Stimulated activated CD8-positive, alpha-beta memory T cell treated with anti-CD3 and anti-CD28 coated beads, Interleukin-7, amount 100 ng/mL, for 24 hours (primary cell): Measurements from ENCODE around the gene UXS1.

Source experiments
- DNase-seq: peaks from one replicate; pipeline ENCODE4 v3.0.0-alpha.2; 2020; ENCODE audit warnings: low read depth

Gene UXS1

DNA sequence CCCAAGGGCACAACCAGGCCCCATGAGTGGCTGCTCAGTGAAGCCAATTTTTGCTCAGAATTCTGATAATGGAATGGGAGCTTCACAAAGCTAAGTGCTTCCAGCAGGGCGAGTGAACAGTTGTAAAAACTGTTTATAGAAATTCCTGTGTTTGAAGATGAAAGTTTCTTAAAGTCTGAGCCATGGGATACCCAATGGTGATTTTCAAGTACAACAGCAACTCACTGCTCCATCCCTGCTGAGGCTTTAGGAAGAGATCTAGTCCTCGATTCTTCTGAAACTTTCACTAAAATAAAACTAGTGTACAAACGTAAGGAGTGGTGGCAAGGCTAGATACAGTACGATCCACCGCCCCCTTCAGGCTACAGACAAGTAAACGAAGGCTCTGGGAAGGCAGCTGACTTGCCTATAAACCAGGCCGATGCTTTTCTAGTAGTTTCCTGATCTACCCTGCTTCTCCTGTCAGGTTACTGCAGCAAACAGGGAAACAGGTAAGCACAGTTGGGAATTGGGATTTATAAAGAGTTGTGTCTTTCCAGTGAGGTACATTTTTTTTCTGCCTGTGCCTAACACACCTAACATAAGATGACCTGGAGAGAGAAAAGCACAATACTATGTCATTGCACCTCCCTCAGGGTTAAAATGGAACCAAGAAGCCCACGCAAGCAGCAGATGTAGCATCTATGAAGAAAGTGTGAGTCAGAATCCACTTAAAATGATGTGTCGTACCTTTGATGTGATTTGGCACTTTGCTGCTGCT is 108.7 kb downstream of the UXS1 start:
- no peak for DNase-seq

DNA sequence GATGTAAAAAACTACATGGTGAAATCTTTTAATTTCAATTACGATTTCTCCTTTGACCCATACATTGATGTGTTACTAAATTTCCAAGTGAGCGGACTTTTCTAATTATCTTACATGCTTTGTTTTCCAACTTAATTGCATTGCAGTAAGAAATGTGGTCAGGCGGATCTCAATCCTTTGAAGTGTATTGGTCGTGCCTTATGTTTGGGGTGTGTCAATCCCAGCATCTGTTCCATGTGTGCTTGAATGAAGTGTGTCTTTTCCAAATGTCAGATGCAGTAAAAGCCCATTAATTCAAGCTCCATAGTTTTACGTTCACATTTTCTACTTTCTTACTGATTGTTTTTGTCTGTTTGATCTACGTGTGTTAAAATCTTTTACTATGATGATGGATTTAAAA is 113.1 kb downstream of the UXS1 start:
- DNase-seq: no peak

DNA sequence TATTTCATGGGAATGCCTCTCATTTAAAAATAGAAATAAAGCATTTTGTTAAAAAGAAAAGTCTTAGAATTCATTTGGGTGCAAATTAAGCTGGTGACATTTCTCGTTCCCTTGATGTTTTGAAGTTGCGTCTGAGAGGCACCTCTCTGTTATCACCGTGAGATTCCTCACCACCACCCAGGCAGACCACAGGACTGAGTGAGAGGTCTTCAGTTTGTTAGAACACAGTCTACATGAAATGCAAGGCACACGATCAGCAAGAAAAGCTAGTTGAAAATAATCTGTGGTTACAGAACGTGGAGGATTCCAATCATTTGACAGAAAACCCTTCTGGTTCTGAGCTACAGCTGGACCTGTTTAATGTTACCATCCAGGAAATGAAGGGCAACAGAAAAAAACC is 116.0 kb downstream of the UXS1 start:
- DNase-seq: no peak

DNA sequence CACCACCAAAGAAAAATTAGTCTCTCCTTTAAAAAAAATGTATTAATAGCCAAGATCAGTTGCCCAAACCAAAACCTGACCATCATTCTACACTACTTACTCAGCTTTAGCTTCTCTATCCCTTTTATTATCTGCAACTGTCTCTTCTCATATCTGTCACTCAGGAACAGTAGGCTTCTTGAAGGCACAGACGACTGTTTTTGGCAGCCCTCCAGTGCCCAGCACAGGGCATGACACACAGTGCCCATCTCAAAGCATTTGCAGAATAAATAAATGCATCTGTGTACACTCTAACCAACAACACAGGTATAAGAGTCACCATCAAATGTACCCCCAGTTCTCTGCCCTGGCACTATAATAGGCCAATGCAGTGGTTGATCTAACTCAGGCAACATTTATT is 117.2 kb downstream of the UXS1 start:
- DNase-seq: no peak

DNA sequence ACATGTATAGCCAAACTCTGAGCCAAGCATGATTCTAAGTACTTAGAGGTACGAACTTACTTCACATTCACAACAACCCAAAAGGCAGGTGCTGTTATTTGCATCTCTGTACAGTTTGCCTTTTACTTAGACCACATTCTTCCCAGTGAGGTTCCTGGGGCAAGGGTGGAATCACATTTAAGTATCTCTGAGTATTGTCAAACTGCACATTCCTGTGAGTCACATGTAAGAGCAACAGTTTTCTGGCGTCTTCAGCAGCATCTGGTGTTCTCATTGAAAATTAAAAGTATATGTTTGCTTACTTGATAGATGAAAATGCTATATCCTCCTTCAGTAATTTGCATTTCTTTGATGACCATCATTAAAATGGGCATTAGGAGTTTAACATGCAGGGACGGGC is 119.1 kb downstream of the UXS1 start:
- no peak for DNase-seq

DNA sequence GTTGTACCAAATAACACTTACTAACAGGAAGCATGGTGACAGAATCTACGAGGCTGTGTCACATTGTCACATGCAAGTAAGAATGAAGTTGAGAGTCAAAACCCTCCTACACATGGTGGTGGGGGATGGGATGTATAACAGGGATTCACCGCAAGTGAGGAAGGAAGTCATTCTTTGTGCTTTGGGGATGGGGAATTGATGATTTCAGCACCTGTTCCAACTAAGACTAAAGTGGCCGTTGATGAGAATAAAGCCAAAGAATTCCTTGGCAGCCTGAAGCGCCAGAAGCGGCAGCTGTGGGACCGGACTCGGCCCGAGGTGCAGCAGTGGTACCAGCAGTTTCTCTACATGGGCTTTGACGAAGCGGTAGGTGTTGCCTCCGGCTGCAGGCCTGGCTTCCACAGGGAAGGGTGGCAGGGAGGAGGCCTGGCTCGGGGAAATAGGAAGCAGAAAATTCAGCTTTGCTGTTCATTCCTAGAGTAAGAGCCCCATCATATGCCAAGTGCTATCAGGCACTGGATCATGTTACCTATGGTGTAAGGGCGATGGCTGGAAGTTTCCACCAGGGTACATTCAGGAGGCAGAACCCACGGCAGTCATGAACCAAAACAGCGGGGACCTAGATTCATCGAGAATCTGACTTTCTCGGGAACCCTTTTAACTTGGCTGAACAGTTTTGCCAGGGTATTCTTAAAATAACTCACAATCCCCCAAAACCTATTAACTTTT is 120.3 kb downstream of the UXS1 start:
- DNase-seq: no peak

DNA sequence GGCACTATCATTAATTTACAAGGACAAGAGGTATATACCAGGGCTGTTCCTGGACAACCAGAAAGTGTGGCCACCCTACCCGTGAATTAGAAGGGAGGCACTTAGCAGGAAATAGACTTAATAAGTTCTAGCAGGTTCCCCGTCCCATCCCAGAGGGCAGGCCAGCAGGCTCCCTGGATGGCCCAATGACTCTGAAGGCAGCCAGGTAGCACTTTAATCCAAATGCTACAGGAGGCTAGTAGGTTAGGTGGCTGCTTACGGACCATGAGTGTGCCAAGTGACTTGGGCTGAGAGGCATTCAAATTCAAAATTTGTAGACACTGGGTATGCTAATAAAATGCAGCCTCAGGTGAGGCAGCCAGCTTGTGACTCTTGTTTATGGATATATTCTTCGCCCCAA is 123.9 kb downstream of the UXS1 start:
- DNase-seq: no peak

DNA sequence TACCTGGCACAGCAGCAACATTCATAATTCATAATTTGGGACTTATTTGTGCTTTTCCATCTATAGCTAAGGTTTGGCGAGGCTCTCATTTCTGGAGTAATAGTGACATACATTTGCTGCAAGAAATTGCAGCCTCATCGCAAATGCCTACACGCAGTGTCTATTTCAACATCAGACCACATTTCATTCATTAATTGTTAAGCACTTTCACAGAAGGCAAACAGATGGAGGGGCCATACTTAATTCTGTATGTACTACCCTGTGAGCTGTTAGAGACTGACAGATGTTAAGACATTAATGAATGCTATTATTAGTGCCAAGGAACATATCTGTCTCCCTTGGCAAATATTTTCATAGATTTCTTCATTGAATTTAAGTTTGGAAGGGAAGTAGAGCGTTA is 125.7 kb downstream of the UXS1 start:
- no peak for DNase-seq

DNA sequence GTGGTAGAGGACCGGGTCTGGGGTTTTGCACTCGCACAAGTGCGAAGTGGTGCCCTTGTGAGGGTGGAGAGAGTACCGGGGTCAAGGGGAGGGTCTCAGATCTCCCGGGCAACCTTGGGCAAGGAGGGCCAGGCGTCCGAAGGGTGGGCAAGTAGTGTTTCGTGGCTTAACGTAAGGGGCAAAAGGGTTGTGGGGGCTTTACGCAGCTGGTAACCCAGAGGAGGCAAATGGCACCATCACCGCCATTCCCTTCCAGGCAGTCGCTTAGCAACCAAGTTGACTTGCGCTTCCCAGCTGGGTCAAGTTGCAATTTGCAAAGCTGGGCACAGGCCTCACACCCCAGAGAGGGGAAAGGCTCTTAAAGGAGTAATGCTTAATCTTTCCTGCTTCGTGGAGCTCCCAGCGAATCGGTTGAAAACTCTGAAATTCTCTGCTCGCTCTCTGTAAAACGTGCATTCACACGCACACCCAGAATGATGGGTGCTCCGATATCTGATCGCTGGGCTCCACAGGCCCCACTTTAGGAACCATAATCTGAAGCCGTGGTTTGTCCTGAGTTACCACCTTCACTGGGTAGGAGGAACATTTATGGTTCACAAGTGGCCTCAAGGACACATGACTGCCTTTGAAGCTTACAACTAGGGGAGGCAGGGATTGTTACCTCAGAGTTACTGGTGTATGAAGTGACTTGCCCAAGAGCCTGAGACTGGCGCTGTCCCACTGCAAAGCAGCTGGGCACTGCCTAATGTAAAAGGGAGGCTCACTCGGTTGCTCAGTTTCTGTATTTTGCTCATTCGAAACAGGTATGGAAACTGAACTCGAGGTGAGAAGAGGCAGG is 127.9 kb downstream of the UXS1 start:
- no peak for DNase-seq

DNA sequence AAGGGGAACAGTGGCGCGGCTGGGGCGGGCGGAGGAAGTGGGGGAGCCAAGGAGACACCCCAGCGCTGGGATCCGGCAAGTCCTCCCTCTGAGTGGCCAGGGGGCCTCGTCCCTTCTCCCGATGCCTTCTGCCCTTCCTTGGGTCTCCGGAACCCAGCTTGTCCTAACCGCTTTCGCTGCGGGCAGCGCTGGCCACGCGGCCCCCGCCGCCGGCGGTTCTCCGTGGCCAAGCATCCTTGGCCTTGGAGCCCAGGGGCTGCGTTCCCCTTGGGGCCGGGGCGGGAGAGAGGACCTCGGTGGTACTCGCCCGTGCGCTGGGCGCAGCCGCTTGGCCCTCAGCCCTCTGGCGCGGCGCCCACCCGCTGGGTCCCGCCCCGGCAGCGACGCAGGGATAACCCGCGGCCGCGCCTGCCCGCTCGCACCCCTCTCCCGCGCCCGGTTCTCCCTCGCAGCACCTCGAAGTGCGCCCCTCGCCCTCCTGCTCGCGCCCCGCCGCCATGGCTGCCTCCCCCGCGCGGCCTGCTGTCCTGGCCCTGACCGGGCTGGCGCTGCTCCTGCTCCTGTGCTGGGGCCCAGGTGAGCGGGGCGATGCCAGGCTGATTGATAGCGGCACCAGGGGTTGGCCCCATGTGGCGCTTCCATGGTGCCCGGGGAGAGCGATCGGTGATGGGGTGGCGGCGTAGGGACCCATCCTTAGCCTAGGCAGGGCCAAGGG is 128.7 kb downstream of the UXS1 start:
- DNase-seq: no peak

DNA sequence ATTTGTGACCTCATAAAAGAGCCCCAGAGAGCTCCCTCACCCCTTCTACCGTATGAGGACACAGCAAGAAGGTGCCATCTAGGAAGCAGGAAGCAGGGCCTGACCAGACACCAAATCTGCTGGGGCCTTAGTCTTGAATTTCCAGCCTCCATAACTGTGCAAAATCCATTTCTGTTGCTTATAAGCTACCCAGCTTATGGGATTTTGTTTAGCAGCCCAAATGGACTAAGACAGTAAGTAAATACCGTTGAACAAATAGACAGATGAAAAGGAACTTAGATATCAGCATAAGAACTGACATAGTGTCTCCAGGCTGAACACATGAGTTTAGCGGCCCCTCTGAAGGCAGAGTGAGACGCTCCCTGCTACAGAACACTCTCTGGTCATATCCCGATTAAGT is 130.9 kb downstream of the UXS1 start:
- no peak for DNase-seq

DNA sequence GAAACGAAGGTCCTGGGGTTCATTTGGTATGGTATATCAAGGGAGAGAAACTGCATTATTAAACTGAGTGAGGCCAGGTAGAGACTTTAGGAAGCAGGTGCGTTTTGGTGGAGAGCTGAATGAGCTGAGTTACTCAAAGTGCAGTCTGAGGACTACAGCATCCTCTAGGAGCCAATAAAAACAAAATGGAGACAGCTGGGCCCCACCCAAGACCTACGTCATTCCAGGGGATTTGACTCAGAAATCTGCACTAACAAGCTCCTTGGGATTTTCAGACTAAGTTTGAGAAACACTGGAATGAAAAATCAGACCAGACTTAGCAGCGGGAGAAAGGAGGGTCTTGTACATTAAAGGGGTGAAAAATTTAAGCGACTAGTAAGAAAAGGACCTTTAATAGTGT is 131.5 kb downstream of the UXS1 start:
- no peak for DNase-seq

DNA sequence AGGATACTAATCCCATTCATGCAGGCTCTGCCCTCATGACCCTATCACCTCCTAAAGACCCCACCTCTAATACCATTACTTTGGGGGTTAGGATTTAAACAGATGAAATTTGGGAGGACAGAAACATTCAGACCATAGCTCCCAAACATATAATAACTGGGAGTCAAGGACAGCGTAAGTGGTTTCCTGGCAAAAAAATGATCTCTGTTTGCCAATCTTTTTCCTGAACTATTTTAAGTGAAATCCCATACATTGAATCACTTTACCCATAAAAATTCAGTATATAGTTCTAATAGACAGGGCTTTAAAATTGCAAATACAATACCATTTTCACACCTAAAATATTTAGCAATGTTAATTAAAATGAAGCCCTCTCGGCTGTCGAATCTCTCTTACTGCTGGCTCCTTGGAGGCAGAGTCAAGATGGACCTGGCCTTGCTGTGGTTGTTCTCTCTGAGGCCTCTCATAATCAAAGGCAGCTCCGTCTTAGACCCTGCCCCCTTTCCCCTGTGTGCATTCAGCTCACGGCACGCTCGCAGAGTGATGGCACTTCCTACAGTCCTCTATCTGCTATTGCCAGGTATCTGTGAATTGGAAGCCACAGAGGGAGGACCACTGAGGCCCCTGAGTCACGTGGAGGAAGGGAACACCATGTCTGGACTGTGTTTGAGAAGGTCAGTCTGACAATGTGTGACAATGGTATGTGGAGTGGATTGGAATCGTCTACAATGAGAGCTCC is 132.3 kb downstream of the UXS1 start:
- DNase-seq: no peak

DNA sequence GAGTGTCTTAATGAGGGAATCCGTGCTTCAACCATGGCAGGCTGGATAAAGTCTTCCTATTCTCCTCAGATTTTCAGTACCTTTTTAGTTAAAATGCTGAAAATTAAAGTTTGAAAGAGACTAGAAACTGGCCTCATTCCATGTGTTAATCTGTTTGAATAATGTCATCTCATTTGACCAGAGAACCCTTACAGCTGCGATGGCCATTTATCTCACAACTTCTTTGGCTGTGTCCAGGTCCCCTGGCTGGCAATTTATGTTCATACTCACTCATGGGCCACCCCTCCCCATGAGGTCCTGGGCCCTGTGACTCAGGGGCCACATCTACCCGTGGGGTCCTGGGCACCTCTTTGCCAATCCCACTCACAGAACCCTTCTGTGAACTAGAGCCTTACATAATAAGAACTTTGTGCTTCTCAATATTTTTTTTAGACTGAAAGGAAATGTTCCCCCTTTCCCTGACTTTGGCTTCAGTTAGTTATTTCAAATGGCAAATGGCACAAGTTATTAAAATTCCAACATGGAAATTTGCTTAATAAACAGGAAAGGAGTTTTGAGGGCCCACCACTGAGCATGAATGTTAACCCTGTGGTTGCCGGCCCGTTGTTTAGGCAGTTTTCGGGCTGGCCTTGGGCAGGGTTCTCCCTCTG is 134.6 kb downstream of the UXS1 start:
- no peak for DNase-seq

DNA sequence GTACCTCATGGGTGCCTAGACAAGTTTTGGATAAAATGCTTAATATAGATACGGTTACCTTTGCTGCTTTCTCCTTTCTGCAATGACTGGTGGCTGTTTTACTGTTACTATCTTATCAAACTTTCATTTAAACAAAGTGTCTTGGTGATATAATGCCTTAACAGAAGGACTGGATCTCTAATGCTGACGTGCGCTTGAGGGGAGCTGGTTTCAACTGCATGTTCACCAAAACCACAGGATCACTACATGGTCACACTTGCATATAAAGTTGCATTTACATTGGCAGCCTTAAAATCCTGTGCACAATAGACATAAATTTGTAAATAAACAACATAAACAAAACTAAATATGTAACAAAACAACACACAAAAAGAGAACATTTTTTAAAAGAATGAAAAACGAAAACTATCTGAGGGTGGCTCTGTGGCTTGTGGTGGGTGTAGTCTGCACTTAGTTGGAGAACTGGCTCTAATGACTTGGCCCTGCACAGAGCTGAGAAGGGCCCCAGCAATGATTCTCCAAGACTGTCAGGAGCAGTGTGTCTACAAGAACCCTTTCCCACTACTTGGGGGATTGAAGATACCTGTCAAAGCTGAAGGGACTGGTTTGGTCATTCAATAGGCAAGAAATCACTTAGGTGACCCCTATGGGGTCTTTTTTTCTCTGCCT is 135.5 kb downstream of the UXS1 start:
- DNase-seq: no peak

DNA sequence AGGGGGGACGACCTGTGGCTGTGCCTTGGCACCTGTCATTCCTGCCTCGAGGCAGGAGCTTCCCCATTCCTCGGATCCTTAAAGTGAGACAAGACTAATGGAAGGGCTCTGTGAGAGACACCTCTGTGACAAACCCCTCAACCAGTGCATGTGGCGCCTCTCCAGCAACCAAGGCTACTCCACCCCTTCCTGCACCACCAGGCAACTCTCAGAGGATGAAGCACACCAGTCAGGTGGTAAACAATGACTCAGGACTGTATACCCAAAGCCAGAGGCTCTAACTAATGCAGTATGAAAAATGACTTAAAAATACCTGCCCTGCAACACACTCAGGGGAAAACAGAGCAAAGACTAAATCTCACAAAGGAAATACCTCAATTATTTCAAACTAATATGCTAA is 136.9 kb downstream of the UXS1 start:
- no peak for DNase-seq

DNA sequence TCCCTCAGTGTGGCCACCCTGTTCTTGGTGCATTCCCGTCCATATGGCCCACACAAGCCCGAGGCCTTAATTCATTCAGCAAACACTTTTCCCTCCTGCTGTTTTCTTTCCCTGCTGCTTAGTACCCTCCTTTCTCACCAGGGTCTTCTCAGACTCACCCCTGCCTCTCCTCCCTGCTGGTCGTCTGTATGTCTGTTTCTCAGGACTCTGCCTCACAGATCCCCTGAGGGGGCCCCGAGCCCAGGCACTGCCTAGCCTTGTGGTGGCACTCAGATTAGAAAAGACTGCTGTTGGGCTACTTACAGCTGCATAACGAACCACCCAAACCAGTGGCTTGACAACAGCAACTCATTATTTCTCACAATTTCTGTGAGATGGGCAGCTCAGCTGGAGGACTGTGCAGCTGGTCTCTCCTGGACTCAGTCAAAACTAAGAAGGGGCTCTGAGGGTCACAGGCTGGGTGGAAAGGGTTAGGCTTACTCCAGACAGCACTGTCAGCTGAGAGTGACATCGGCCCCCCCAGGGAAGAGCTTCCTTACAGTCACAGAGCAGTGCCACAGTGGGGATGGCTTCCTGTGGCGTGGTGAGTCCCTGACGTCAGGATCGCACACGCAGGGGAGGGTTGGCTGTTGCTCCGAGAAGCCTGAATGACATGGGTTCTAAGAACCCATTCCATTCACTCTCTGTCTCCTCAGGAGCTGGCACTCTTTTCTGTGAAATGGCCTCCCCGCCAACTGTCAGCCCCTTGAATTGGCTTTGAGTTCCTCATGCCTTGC is 139.0 kb downstream of the UXS1 start:
- no peak for DNase-seq

DNA sequence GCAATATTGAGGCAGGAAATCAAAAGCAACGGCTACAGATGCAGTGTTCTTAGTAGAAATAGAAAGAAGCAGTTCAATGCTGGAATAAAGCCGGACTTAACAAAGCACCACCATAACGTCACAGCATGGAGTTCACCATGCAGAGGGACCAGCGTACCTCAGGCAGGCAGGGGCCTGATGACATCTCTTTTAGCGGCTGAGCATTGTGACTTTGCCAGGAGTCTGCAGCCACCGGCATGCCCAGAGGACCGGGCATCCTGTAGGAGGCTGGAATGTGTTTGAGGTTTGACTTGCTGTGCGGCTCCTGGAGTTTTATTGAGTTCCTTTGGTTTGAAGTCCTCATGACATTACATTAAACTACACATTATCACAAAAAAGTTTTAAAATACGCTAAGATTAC is 139.8 kb downstream of the UXS1 start:
- DNase-seq: no peak

DNA sequence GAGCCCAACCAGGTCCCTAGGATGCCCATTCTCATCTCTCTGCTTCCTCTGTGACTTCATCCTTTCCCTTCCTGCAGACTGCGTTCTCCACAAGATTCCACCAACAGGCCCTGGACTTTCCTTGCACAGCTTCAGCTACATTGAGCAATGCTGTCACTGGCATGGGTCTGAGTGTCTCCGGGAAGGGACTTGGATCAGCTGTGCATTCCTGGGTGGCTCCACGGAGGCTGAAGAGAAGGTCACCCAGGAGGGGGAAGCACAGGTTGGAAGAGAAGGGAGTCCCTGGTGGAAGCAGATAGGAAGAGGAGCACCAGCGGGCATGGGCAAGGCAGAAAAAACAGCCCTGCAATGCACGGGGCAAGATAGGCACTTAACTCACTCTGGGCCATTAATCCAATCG is 140.5 kb downstream of the UXS1 start:
- DNase-seq: no peak

DNA sequence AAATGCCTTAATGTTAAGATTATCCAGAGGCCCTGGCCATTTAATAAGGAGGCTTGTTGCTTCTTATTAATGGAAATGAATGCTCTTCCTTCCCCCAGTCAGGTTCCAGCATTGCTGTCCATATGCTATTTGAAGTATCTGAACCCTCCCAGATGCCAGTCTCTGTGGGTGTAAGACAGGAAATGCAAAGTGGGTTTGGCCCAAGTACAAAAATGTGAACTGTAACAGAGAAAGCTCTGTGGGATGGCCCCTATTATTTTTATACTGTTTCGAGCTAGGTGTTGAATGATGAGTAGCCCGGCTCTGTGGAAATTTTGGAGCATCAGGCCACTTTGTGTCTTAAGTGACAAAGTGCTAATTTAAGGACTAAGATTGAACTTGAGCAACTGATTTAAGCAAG is 141.0 kb downstream of the UXS1 start:
- DNase-seq: no peak
